NK-92 (cell line): ENCODE results near the gene PRSS2.

ENCODE experiments used
- DNase-seq: peaks from one replicate; lab custom pipeline; 2025; ENCODE audit not compliant: unreplicated experiment; lab: John Stamatoyannopoulos, UW

The PRSS2 gene

DNA sequence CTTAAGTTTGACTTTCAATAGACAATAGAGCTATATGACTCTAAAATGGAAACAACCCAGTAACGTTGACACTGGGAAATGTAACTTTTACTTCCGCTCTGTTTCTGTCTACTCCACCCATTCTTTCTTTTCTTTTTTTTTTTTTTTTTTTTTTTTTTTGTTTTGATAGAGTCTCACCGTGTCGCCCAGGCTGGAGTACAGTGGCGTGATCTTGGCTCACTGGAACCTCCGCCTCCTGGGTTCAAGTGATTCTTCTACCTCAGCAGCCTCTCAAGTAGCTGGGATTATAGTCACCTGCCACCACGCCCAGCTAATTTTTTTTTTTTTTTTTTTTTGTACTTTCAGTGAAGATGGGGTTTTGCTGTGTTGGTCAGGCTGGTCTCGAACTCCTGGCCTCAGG, 13.9 kb downstream of the PRSS2 start:
- no peak for DNase-seq

DNA sequence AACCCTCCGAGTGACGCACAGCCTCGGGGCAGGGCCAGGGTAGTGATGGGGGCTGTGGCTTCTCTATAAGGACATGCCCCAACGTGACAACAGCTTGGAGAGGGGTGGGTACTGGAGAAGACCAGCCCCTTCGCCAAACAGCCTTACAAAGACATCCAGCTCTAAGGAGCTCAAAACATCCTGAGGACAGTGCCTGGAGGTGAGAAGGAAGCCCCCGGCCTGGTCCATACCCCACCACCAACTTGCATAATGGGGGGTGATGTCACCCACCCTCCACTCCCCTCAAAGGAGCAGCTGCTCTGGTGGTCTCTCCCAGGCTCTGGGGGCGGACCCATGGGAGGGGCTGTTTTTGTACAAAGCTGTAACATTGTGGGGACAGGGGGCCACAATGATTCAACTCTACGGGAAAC, 15.1 kb downstream of the PRSS2 start:
- no peak for DNase-seq

DNA sequence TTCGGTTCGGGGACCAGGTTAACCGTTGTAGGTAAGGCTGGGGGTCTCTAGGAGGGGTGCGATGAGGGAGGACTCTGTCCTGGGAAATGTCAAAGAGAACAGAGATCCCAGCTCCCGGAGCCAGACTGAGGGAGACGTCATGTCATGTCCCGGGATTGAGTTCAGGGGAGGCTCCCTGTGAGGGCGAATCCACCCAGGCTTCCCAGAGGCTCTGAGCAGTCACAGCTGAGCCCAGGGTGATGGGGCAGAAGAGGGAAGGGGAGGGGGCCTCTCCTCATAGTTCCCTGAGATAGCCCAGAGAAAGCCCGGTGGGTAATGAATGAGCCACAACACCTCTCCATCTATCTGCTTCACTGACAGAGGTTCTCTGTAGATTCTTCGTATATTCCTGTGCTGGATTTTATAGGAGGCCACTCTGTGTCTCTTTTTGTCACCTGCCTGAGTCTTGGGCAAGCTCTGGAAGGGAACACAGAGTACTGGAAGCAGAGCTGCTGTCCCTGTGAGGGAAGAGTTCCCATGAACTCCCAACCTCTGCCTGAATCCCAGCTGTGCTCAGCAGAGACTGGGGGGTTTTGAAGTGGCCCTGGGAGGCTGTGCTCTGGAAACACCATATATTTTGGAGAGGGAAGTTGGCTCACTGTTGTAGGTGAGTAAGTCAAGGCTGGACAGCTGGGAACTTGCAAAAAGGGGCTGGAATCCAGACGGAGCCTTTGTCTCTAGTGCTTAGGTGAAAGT, 16.4 kb downstream of the PRSS2 start:
- no peak for DNase-seq

DNA sequence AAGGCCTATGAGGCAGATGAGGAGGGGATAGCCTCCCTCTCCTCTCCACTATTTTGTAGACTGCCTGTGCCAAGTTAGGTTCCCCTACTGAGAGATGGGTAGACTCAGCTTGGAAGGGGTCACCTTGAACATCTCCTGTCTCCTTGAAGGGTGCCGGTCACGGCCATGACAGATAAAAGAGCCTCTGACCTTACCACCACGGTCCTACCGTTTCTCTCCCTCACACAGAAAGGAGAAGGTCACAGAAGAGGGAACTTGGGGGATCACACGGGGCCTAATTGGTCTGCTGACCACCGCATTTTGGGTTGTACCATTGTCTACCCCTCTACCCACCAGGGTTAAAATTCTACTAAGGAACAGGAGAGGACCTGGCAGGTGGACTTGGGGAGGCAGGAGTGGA, 17.0 kb downstream of the PRSS2 start:
- no peak for DNase-seq

DNA sequence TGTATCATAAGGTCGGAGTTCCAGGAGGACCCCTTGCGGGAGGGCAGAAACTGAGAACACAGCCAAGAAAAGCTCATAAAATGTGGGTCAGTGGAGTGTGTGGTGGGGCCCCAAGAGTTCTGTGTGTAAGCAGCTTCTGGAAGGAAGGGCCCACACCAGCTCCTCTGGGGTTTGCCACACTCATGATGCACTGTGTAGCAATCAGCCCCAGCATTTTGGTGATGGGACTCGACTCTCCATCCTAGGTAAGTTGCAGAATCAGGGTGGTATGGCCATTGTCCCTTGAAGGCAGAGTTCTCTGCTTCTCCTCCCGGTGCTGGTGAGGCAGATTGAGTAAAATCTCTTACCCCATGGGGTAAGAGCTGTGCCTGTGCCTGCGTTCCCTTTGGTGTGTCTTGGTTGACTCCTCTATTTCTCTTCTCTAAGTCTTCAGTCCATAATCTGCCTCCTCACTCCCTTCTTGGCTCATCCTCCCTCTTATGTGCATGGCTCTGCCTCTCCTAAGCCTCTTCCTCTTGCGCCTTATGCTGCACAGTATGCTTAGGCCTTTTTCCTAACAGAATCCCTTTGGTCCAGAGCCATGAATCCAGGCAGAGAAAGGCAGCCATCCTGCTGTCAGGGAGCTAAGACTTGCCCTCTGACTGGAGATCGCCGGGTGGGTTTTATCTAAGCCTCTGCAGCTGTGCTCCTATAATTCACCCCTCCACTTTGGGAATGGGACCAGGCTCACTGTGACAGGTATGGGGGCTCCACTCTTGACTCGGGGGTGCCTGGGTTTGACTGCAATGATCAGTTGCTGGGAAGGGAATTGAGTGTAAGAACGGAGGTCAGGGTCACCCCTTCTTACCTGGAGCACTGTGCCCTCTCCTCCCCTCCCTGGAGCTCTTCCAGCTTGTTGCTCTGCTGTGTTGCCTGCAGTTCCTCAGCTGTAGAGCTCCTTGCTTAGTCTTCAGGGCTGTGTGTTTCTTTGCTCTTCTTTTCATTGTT, 17.8 kb downstream of the PRSS2 start:
- DNase-seq: no peak

DNA sequence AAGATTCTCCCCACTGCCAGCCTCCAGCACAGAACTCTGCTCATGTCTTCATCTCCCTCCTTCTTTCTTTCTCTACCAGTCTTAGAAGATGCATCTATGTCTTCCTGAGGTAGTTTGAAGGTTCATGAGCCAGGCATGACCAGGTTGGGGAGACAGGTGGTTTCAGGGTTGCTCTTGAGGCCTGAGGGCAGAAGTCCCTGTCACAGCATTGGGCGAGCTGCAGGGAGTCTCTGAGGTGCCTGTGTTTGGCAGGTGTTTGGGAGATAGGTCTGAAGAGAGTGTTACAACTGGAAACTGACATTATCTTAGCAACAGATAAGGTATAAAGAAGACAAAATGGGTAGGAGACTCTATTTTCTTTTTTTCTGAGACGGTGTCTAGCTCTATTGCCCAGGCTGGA, 18.7 kb downstream of the PRSS2 start:
- no peak for DNase-seq

DNA sequence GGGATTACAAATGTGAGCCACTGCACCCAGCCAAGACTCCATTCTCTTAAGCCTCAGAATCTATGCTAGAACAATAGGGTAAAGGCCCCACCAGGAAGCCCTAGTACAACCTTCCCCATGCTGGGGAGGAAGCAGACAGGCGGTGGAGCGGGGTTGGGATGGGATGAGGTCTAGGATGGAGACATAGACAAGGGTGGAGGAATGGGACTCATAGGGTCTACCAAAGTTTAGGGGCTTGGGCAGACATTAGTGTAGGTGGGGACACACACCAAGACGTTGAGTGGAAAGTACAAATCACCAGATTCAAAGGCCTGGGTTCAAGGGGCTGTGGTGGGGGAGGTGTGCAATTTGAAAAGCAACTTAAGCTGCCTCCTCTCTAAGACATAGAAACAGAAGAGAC, 19.3 kb downstream of the PRSS2 start:
- no peak for DNase-seq

DNA sequence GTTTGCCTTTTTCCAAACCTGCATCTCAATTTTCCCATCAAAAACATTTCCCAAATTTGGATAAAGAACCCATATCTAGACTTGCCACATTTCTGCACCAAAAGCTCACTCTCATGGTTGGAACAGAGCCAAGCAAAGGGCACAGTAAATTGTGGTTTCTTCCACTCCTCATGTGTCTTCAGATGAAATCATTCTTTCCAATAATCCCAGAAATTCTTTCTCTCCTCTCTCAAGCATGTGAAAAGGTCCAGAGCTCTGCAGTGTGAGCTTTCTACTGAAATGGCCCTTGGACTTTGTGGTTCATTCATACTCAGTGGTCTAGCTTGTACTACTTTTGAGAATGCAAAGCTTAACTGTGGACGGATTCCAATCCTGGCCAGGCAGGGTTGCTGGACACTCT, 19.8 kb downstream of the PRSS2 start:
- DNase-seq: no peak

DNA sequence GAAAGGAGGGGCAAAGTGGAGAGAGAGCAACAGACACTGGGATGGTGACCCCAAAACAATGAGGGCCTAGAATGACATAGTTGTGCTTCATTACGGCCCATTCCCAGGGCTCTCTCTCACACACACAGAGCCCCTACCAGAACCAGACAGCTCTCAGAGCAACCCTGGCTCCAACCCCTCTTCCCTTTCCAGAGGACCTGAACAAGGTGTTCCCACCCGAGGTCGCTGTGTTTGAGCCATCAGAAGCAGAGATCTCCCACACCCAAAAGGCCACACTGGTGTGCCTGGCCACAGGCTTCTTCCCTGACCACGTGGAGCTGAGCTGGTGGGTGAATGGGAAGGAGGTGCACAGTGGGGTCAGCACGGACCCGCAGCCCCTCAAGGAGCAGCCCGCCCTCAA, 20.7 kb downstream of the PRSS2 start:
- DNase-seq: no peak

DNA sequence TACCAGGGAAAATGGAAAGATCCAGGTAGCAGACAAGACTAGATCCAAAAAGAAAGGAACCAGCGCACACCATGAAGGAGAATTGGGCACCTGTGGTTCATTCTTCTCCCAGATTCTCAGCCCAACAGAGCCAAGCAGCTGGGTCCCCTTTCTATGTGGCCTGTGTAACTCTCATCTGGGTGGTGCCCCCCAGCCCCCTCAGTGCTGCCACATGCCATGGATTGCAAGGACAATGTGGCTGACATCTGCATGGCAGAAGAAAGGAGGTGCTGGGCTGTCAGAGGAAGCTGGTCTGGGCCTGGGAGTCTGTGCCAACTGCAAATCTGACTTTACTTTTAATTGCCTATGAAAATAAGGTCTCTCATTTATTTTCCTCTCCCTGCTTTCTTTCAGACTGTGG, 21.4 kb downstream of the PRSS2 start:
- no peak for DNase-seq

DNA sequence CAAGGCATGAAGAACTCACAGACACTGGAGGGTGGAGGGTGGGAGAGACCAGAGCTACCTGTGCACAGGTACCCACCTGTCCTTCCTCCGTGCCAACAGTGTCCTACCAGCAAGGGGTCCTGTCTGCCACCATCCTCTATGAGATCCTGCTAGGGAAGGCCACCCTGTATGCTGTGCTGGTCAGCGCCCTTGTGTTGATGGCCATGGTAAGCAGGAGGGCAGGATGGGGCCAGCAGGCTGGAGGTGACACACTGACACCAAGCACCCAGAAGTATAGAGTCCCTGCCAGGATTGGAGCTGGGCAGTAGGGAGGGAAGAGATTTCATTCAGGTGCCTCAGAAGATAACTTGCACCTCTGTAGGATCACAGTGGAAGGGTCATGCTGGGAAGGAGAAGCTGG, 21.8 kb downstream of the PRSS2 start:
- no peak for DNase-seq

DNA sequence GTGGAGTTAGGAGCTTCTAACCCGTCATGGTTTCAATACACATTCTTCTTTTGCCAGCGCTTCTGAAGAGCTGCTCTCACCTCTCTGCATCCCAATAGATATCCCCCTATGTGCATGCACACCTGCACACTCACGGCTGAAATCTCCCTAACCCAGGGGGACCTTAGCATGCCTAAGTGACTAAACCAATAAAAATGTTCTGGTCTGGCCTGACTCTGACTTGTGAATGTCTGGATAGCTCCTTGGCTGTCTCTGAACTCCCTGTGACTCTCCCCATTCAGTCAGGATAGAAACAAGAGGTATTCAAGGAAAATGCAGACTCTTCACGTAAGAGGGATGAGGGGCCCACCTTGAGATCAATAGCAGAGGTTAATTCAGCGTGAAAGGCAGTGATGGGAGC, 22.4 kb downstream of the PRSS2 start:
- DNase-seq: no peak

DNA sequence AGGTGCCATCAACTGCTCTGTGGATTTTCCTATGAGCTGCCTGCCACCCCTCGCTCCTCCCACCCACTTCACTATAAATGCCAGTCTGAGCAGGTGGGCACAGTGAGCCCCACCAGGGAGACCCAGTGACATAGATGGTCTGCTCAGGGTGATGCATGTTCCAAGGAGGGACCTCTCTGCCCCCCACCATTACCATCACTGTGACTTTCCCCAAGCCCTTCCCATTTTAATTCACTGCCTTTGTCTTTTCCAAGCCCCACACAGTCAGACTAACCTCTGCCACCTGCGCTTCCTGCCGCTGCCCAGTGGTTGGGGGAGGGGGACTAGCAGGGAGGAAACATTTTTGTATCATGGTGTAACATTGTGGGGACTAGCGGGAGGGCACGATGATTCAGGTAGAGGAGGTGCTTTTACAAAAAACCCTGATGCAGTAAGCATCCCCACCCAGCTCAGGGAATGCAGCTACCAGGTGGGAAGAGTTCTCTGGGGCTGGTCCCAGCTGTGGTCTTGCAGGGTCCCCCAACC, 24.6 kb downstream of the PRSS2 start:
- DNase-seq: no peak

DNA sequence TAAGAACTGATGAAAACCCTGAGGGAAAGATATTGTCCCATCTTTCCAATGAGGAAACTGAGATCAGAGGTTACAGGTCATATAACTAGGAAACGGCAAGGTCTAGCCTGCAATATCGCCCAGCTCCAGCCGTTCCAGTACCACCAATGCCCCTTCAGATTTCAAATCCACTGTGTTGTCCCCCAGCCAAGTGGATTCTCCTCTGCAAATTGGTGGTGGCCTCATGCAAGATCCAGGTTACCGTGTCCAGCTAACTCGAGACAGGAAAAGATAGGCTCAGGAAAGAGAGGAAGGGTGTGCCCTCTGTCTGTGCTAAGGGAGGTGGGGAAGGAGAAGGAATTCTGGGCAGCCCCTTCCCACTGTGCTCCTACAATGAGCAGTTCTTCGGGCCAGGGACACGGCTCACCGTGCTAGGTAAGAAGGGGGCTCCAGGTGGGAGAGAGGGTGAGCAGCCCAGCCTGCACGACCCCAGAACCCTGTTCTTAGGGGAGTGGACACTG, 25.3 kb downstream of the PRSS2 start:
- DNase-seq: no peak

DNA sequence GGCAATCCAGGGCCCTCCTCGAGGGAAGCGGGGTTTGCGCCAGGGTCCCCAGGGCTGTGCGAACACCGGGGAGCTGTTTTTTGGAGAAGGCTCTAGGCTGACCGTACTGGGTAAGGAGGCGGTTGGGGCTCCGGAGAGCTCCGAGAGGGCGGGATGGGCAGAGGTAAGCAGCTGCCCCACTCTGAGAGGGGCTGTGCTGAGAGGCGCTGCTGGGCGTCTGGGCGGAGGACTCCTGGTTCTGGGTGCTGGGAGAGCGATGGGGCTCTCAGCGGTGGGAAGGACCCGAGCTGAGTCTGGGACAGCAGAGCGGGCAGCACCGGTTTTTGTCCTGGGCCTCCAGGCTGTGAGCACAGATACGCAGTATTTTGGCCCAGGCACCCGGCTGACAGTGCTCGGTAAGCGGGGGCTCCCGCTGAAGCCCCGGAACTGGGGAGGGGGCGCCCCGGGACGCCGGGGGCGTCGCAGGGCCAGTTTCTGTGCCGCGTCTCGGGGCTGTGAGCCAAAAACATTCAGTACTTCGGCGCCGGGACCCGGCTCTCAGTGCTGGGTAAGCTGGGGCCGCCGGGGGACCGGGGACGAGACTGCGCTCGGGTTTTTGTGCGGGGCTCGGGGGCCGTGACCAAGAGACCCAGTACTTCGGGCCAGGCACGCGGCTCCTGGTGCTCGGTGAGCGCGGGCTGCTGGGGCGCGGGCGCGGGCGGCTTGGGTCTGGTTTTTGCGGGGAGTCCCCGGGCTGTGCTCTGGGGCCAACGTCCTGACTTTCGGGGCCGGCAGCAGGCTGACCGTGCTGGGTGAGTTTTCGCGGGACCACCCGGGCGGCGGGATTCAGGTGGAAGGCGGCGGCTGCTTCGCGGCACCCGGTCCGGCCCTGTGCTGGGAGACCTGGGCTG, 26.0 kb downstream of the PRSS2 start:
- DNase-seq: no peak

DNA sequence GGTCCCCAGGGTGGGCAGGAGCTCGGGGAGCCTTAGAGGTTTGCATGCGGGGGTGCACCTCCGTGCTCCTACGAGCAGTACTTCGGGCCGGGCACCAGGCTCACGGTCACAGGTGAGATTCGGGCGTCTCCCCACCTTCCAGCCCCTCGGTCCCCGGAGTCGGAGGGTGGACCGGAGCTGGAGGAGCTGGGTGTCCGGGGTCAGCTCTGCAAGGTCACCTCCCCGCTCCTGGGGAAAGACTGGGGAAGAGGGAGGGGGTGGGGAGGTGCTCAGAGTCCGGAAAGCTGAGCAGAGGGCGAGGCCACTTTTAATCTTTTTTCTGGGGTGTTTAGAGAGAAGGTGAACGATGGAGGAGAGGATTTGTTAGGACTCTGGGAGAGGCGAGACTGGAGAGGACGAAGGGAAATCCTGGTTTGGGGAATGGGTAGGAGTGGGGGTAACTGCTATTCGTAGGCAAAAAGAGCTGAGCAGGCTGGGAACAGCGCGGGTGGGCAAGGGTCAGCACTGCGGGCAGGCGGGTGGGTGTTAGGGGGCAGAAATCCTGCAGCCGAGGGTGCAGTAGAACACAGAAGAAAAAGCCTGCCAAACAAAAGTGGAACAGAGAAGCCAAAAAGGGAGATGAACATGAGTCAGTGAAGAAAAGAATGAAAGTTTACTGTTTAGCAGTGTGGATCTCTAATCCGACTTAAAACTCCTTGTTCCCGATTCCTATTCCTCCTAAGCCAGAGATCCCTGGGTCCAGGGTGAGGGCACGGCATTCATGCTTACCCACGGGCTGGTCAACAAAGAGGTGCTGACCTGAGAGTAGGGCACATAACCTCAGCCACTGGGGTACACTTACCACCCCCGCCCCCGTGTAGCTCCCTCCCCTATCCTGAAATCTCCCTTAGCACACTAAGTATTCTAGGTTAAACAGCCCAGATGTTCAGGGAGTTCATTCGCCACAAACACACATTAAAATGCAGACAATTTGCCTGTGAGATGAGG, 26.9 kb downstream of the PRSS2 start:
- DNase-seq: no peak

DNA sequence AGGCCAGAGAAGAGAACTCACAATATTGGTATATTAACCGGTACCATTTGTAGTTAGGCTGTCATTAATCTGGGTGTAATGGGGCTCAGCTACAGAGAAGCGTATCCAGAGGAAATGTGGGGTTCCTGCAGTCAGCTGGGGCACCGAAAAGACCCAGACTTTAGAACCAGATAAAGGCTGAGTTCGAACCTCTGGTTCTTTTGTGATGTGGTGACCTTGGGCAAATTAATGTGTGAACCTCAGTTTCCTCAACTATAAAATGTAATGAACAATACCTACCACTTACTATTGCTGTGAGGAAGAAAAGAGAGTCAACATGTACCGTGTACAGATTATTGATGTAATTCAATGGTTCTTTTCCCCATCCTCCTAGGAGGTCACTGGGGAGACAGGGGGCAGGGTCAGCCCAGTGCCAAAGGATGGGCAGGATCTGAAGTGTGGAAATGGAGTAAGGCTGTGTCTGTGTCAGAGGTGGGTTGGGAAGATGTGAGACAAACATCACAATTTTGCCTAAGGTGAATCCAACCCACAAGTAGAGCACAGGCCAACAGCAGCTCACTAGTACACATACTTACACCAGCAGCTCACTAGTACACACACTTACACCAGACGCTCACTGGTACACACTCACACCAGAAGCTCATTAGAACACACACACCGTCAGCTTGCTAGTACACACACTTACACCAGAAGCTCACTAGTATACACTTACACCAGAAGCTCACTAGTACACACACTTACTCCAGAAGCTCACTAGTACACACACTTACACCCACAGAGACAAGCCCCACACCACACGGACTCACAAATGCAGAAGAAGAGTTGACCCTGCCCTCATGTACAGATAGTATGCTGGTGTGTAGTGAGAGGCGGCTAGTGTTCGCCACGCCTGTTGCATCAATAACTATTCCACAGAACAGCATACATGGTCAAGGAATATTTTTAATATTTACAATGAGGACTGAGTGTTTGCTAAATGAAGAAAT, 28.0 kb downstream of the PRSS2 start:
- no peak for DNase-seq

DNA sequence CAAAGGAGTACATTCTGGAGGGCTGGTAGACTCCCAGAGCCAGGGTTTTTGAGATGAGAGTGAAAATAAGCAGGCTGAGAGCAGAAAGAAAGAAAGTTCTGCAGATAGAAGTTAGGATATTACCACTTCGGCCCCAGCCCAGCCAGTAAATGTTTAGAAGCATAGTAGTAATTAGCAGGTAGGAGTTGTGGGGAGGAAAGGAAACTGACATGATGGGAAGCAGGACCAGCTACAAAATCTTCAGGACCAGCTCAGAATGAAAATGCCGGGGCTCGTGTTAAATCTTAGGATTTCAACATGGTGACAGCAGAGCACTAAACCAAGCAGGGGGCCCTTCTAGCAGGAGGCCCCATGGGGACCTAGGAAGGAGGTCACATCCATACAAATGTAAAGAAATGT, 28.7 kb downstream of the PRSS2 start:
- DNase-seq: no peak
